ENCODE measurements around the gene ALK.

DNA sequence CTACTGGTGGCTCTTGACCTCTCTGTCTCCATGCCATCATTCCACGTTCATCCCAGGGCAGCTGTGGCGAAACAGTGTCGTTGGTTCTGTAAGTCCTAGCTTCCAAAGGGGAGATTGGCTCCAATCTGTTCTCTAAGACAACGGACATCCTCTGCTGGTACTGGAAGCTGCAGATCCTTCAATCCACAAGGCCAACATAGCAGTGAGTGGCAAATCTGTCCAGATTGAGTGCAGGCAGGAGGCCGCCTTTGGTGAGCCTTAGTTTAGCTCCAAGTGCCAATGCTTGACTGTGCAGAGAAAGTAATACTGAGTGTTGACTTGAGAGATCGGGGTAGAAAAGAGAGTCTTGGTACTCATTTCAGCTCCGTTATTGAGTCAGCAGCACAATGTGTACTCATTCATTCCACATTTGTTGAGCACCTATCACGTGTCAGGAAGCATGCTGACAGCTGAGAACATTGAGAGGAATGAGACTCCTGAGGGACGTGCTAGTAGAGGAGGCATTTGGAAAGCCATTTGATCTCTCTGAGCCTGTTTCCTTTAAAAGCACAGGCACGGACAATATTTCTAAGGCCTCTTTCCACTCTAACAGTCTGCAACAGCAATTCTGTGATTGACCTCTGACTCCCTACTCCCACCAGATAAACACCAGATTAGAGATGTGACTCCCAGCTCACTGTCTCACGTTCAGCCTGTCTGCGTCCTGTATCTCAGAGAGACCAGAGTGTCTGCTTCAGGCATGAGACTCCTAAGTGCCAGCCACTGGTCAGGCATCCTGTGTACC, 500.2 kb downstream of the ALK start:
- no peak for TF ChIP-seq CTCF (IDR thresholded peaks at IDR 0.05; ENCODE audit: borderline replicate concordance, extremely low read depth, low read length, poor library complexity, severe bottlenecking)
- no peak for TF ChIP-seq EZH2 (IDR thresholded peaks at IDR 0.05; ENCODE audit: borderline replicate concordance, low read depth, low read length, severe bottlenecking)

Measured in DND-41 (cell line).